ENCODE measurements around the gene SEPHS2. TPM values are rescaled to one million over a fixed set of nuclear protein-coding genes. Genes with fewer than 3 reads are reported as not detected.

SEPHS2 gene
- total RNA-seq, 4 donors from 2014 or later, result 34.5 to 41.3 (median 39.9) TPM

DNA sequence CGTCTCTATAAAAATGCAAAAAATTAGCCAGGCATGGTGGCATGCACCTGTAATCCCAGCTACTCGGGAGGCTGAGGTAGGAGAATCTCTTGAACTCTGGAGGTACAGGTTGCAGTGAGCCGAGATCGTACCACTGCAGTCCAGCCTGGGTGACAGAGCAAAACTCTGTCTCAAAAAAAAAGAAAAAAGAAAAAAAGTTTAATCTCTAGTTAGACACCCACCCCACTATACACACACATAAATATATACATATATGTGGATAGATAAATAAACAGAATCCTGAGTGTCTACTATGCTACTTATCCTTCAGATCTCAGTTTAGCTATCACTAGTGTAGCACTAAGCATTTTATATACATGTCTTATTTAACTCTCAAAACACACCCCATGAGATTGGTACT lies 45.6 kb upstream of the SEPHS2 start:
- no peak overlapping the region for H3K4me3 ChIP-seq (replicated peaks in 1 of 3)
- intact Hi-C loops (cut with DNase I), result no loop called here
- H3K36me3 ChIP-seq, result no peaks in the 10 kb centered on the region
- no peak overlapping the region for H3K27ac ChIP-seq
- no peaks in the 10 kb centered on the region for H3K27me3 ChIP-seq
- H3K4me1 ChIP-seq, result peaks cover 0 to 4% of the 10 kb centered on the region in 2 donors
- 90 to 93% methylated on average over 4 of the region's 4 CpGs for WGBS, 2 donors
- no peaks in the 10 kb centered on the region for H3K9me3 ChIP-seq
- TF ChIP-seq, protein P1, sequence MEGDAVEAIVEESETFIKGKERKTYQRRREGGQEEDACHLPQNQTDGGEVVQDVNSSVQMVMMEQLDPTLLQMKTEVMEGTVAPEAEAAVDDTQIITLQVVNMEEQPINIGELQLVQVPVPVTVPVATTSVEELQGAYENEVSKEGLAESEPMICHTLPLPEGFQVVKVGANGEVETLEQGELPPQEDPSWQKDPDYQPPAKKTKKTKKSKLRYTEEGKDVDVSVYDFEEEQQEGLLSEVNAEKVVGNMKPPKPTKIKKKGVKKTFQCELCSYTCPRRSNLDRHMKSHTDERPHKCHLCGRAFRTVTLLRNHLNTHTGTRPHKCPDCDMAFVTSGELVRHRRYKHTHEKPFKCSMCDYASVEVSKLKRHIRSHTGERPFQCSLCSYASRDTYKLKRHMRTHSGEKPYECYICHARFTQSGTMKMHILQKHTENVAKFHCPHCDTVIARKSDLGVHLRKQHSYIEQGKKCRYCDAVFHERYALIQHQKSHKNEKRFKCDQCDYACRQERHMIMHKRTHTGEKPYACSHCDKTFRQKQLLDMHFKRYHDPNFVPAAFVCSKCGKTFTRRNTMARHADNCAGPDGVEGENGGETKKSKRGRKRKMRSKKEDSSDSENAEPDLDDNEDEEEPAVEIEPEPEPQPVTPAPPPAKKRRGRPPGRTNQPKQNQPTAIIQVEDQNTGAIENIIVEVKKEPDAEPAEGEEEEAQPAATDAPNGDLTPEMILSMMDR (IDR thresholded peaks at IDR 0.05), result no peak
- TF ChIP-seq POLR2A (IDR thresholded peaks at IDR 0.05), result no peak
- no peak for DNase-seq

DNA sequence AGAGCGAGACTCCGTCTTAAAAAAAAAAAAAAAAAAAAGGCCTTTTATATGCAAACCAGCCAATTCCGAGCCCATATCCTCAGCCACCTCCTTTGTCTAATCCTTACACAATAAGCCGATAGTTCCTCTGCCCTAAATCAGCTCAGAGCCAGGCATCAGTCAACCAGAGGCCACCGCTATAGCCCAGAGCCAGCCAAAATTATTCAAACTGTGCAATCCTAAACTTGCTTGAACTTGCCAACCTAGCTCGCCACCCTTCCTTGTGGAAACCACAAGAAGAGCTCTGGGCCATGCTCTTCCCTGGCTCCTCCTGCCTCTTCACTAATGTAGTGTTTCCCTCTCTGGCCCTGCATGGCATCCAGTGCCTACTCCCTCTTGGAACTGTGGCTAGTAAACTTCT lies 44.5 kb upstream of the SEPHS2 start:
- Histone ChIP-seq H3K27ac (no peak overlapping the region), H3K9me3 (no peaks in the 10 kb centered on the region), H3K4me1 (peaks cover 0 to 4% of the 10 kb centered on the region in 2 donors), H3K36me3 (no peaks in the 10 kb centered on the region), H3K27me3 (no peaks in the 10 kb centered on the region), H3K4me3 (replicated peaks in 1 of 3) (no peak overlapping the region)
- WGBS, 2 donors, result 87 to 93% methylated on average over 6 of the region's 6 CpGs
- no peak for DNase-seq
- intact Hi-C loops (cut with DNase I), result no loop called here
- TF ChIP-seq, protein P1 (IDR thresholded peaks at IDR 0.05), result no peak
- TF ChIP-seq POLR2A (IDR thresholded peaks at IDR 0.05), result no peak

DNA sequence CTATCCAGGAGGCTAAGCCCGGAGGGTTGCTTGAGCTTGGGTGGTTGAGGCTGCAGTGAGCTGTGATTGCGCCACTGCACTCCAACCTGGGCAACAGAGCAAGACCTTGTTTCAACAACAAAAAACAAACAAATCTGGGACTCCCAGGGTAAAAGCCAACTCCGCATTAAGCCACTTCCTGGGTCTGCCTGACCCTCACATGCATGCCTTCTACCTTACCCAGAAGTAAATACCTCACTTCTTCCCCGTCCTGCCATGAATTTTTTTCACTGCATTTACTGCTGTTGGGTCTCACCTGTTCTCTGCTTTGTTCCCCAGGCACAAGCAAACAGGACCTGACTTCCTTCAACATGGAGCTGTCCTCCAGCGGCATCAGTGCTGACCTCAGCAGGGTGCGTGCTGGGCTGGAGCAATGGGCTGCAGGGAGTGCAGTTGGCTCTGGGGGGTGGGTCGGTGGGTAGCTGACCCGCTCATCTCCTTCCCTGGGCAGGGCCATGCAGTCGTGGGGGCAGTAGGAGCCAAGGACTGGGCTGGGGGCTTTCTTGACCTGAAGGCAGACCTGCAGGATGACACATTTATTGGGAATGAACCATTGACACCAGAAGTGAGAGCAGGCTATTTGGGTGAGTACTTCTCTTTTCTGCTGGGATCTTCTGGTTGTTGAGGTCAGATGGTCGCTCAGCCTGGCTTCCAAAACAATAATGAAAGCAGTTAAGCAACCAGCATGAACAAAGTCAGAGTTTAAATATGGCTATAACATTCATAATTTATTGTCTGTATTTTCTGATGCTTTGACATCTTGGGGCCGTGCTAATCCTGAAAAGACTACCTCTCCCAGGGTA lies 43.3 kb upstream of the SEPHS2 start:
- peak; percentile 23 to 37 for DNase-seq
- Histone ChIP-seq H3K4me3 (replicated peaks in 1 of 3) (no peak overlapping the region), H3K36me3 (no peaks in the 10 kb centered on the region), H3K9me3 (no peaks in the 10 kb centered on the region), H3K27me3 (no peaks in the 10 kb centered on the region), H3K27ac (no peak overlapping the region), H3K4me1 (peaks cover 0 to 4% of the 10 kb centered on the region in 2 donors)
- WGBS, 2 donors, result 48 to 56% methylated on average over 11 of the region's 11 CpGs
- TF ChIP-seq, protein P1 (IDR thresholded peaks at IDR 0.05), result no peak
- TF ChIP-seq POLR2A (IDR thresholded peaks at IDR 0.05), result no peak
- intact Hi-C loops (cut with DNase I), result no loop called here

DNA sequence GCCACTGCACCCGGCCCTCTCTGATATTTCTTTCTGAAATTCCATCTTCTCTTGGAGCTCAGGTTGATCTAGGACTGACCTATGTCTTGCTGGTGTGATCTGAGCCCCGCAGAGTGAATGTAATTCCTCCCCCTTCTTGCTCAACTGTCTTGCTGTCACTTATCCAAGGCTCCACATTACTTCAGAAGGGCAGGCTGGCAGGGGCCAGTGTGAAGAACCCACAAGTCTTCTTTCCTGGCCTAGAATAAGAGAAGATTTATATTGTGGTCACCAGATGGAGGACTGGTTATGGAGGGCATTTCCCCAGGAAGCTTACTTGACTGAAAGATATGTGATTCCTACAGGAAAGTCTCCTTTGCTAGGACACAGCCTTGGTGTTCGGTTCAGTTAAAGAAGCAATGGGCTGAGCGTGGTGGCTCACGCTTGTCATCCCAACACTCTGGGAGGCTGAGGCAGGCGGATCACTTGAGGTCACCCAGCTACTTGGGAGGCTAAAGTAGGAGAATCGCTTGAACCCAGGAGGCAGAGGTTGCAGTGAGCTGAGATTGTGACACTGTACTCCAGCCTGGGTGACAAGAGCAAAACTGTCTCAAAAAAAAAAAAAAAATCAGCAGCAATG lies 40.3 kb upstream of the SEPHS2 start:
- no peak for DNase-seq
- Histone ChIP-seq H3K4me3 (replicated peaks in 1 of 3) (no peak overlapping the region), H3K27me3 (no peaks in the 10 kb centered on the region), H3K27ac (no peak overlapping the region), H3K36me3 (no peaks in the 10 kb centered on the region), H3K9me3 (no peaks in the 10 kb centered on the region), H3K4me1 (peaks cover 0 to 4% of the 10 kb centered on the region in 2 donors)
- 94 to 96% methylated on average over 7 of the region's 7 CpGs for WGBS, 2 donors
- intact Hi-C loops (cut with DNase I), result no loop called here
- TF ChIP-seq, protein P1 (IDR thresholded peaks at IDR 0.05), result no peak
- TF ChIP-seq POLR2A (IDR thresholded peaks at IDR 0.05), result no peak

DNA sequence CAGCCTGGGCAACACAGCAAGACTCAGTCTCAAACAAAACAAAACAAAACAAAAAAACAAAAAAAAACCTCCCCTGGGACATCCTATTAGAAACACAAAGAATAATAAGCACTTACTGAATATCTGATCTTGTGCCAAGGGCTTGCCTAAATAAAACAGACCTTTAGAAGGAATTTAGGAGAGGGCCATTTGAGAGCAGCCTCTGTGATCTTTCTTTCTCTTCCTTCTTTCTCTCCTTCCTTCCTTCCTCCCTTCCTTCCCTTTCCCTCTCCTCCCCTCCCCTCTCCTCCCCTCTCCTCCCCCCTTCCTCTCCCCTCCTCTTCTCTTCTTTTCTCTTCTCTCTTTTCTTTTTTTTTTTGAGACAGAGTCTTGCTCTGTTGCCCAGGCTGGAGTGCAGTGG lies 39.2 kb upstream of the SEPHS2 start:
- TF ChIP-seq POLR2A (IDR thresholded peaks at IDR 0.05), result no peak
- TF ChIP-seq, protein P1 (IDR thresholded peaks at IDR 0.05), result no peak
- no peaks in the 10 kb centered on the region for H3K27me3 ChIP-seq
- DNase-seq, result no peak
- H3K27ac ChIP-seq, result no peak overlapping the region
- no peaks in the 10 kb centered on the region for H3K9me3 ChIP-seq
- H3K4me1 ChIP-seq, result peaks cover 0 to 4% of the 10 kb centered on the region in 2 donors
- intact Hi-C loops (cut with DNase I), result no loop called here
- H3K36me3 ChIP-seq, result no peaks in the 10 kb centered on the region
- no peak overlapping the region for H3K4me3 ChIP-seq (replicated peaks in 1 of 3)

Data from thyroid gland (tissue), 4 donors.